ENCODE data around the gene EPB41L2.

The EPB41L2 gene

GRCh38 chr6:130931683-130932082, 131.4 kb downstream of the EPB41L2 start:
- H3K79me2 ChIP-seq (ENCODE audit: insufficient read depth, low read depth), result no peaks in the 10 kb centered on the region
- no peak overlapping the region for H2AFZ ChIP-seq (ENCODE audit: low read depth)
- no peak overlapping the region for H3K27ac ChIP-seq
- TF ChIP-seq CTCF (conservative IDR thresholded peaks at IDR 0.05; ENCODE audit: low read depth, low read length), result no peak
- no peaks in the 10 kb centered on the region for H3K36me3 ChIP-seq (ENCODE audit: insufficient read depth)
- no peaks in the 10 kb centered on the region for H4K20me1 ChIP-seq (ENCODE audit: insufficient read depth)
- no peaks in the 10 kb centered on the region for H3K27me3 ChIP-seq (ENCODE audit: insufficient read depth, low read depth)
- H3K4me3 ChIP-seq (IDR thresholded peaks at IDR 0.05; ENCODE audit: insufficient read depth, low read depth, low read length), result no peak overlapping the region
- no peaks in the 10 kb centered on the region for H3K4me1 ChIP-seq (ENCODE audit: low read depth, poor library complexity, severe bottlenecking)
- no peak overlapping the region for H3K4me2 ChIP-seq
- no peak overlapping the region for H3K9ac ChIP-seq

DNA sequence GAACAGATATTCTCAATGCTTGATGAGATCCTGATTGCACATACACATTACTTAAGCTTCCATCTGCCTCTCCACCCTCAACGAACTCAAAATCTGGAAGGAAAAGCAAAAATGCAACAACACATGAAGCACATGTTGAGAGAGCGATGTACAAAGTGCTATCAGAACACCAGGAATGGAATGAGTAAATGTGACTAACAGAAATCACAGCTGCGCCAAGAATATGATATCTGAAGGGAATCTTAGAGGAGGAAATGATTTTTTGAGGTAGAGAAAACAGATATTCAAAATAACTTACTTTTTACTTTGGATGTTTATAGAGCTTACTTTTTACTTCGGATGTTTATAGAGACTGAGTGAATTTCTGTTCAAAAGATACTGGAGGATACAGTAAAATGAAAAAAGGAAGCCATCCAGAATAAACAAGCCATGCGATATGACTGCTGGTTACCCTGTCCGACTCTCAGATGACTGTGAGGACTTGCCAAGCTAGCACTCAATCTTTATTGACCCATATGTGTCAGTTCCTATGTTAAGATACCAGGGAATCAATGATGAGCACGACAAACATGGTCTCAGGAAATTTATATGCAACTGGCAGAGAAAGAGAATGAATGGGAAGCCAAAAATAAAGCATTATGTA, 133.9 kb downstream of the EPB41L2 start:
- Histone ChIP-seq H3K9ac (no peak overlapping the region), H3K27ac (no peak overlapping the region), H3K4me2 (no peak overlapping the region), H2AFZ (ENCODE audit: low read depth) (no peak overlapping the region), H3K4me3 (IDR thresholded peaks at IDR 0.05; ENCODE audit: insufficient read depth, low read depth, low read length) (no peak overlapping the region), H3K79me2 (ENCODE audit: insufficient read depth, low read depth) (no peaks in the 10 kb centered on the region), H3K36me3 (ENCODE audit: insufficient read depth) (no peaks in the 10 kb centered on the region), H3K4me1 (ENCODE audit: low read depth, poor library complexity, severe bottlenecking) (no peaks in the 10 kb centered on the region), H4K20me1 (ENCODE audit: insufficient read depth) (no peaks in the 10 kb centered on the region), H3K27me3 (ENCODE audit: insufficient read depth, low read depth) (no peaks in the 10 kb centered on the region)
- no peak for TF ChIP-seq CTCF (conservative IDR thresholded peaks at IDR 0.05; ENCODE audit: low read depth, low read length)

GRCh38 chr6:130928158-130928912, 134.7 kb downstream of the EPB41L2 start:
- Histone ChIP-seq H3K36me3 (ENCODE audit: insufficient read depth) (no peaks in the 10 kb centered on the region), H3K79me2 (ENCODE audit: insufficient read depth, low read depth) (no peaks in the 10 kb centered on the region), H3K27ac (no peak overlapping the region), H3K4me1 (ENCODE audit: low read depth, poor library complexity, severe bottlenecking) (no peaks in the 10 kb centered on the region), H4K20me1 (ENCODE audit: insufficient read depth) (no peaks in the 10 kb centered on the region), H2AFZ (ENCODE audit: low read depth) (no peak overlapping the region), H3K9ac (no peak overlapping the region), H3K4me2 (no peak overlapping the region), H3K4me3 (IDR thresholded peaks at IDR 0.05; ENCODE audit: insufficient read depth, low read depth, low read length) (no peak overlapping the region), H3K27me3 (ENCODE audit: insufficient read depth, low read depth) (no peaks in the 10 kb centered on the region)
- no peak for TF ChIP-seq CTCF (conservative IDR thresholded peaks at IDR 0.05; ENCODE audit: low read depth, low read length)

- Histone ChIP-seq H2AFZ (ENCODE audit: low read depth) (no peak overlapping the region), H3K9ac (no peak overlapping the region), H3K27me3 (ENCODE audit: insufficient read depth, low read depth) (no peaks in the 10 kb centered on the region), H3K4me3 (IDR thresholded peaks at IDR 0.05; ENCODE audit: insufficient read depth, low read depth, low read length) (no peak overlapping the region), H3K36me3 (ENCODE audit: insufficient read depth) (no peaks in the 10 kb centered on the region), H3K79me2 (ENCODE audit: insufficient read depth, low read depth) (no peaks in the 10 kb centered on the region), H3K4me1 (ENCODE audit: low read depth, poor library complexity, severe bottlenecking) (no peaks in the 10 kb centered on the region), H3K4me2 (no peak overlapping the region), H3K27ac (no peak overlapping the region), H4K20me1 (ENCODE audit: insufficient read depth) (no peaks in the 10 kb centered on the region)
- TF ChIP-seq CTCF (conservative IDR thresholded peaks at IDR 0.05; ENCODE audit: low read depth, low read length), result no peak
Observed at GRCh38 chr6:130927305-130927704, 135.7 kb downstream of the EPB41L2 start.

Measured in KMS-11 (cell line).